Prostate gland (tissue), 2 donors: ENCODE results near the gene FIBP.

Experiments used
- POLR2A ChIP-seq: fragments of 450-650 bp; IDR thresholded peaks from one replicate; pipeline ENCODE4 v1.6.1; 2016; ENCODE audit warnings: antibody characterized with exemption, mild to moderate bottlenecking
- TF ChIP-seq, protein P1 (sequence below), 4 experiments: fragments of 200-600 bp in 2 of 4; fragments of 450-650 bp in 2 of 4; sonication (generic) in 2 of 4; IDR thresholded peaks; 1 replicate in 3 of 4; 2 replicates in 1 of 4; pipeline ENCODE4 v1.5.1; 2016 to 2019; ENCODE audit warnings: antibody characterized with exemption in 4 of 4, mild to moderate bottlenecking in 2 of 4, moderate library complexity in 2 of 4

DNA sequence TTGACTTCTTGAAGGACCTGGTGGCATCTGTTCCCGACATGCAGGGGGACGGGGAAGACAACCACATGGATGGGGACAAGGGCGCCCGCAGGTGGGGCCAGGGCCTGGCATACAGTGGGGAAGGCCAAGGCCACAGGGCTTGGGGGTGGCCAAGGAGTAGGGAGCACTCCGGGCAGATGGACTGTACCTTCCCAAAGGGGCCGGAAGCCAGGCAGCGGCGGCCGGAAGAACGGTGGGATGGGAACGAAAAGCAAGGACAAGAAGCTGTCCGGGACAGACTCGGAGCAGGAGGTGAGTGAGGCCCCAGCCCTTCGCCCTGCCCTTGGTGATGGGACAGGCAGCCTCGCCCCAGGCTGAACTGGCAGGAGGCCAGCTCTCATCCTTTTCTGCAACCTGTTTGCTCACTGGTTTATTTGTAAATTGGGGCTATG lies 32.1 kb upstream of the FIBP start:
- TF ChIP-seq POLR2A: no peak
- TF ChIP-seq, protein P1, sequence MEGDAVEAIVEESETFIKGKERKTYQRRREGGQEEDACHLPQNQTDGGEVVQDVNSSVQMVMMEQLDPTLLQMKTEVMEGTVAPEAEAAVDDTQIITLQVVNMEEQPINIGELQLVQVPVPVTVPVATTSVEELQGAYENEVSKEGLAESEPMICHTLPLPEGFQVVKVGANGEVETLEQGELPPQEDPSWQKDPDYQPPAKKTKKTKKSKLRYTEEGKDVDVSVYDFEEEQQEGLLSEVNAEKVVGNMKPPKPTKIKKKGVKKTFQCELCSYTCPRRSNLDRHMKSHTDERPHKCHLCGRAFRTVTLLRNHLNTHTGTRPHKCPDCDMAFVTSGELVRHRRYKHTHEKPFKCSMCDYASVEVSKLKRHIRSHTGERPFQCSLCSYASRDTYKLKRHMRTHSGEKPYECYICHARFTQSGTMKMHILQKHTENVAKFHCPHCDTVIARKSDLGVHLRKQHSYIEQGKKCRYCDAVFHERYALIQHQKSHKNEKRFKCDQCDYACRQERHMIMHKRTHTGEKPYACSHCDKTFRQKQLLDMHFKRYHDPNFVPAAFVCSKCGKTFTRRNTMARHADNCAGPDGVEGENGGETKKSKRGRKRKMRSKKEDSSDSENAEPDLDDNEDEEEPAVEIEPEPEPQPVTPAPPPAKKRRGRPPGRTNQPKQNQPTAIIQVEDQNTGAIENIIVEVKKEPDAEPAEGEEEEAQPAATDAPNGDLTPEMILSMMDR (IDR thresholded peaks at IDR 0.05): no peak
